H4 (cell line): ENCODE data around the gene SERPINE2. TPM values are rescaled to one million over a fixed set of nuclear protein-coding genes. Genes with fewer than 3 reads are reported as not detected.

Experiments
- DNase-seq: peaks from one replicate; pipeline ENCODE4 v3.0.0-alpha.2; 2015; ENCODE audit warnings: low spot score
- total RNA-seq: library from RNA; depleted of rRNA; stranded (reverse); fragments of >200 nt; shearing (Covaris generic); gene quantifications from 2 replicates; pipeline ENCODE4 v1.2.3, GENCODE V29; 2014

SERPINE2 gene
- total RNA-seq, 1 experiment from 2014 or later = 40.1 TPM

DNA sequence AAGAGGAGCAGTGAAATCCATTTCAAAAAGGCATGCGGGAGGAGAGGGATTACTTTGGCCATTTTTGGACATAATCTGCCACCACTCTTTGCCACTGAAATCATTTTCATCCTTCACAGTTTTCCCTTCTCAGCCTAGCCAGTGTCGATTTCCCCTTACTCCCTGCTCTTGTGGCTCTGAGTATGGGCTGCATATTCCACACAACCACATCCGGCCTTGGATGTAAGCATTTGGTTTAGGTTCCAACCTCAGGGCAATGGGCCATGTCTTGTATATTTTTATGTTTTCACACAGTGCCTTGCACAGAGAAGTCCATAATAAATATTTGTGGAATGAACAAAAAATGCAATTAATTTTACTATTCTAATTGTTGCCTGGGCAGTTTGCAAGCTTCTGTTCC lies 7.7 kb upstream of the SERPINE2 start:
- DNase-seq = peak; percentile 80

DNA sequence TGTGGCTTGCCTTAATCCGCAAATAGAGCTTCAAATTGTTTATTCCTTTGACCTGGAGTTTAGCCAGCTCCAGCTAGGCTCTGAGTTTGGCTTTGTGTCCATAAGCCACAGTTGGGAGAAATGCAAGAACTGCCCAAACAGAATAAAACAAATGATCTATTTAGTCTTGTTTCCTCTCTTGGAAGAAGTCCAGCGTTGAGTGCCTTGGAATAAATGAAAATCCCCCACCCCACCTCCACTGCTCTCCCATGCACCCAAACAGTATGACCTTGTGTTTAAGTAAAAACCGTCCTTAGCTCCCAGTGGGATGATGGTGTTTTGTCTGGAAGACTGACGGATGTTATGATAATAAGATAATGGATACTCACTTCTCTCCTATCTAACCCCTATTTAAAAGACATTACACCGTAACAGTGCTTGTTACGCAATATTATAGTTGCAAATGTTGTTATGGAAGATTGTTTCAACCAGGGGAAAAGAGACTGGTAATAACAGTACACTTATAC lies 3.2 kb upstream of the SERPINE2 start:
- peak; percentile 54 for DNase-seq

DNA sequence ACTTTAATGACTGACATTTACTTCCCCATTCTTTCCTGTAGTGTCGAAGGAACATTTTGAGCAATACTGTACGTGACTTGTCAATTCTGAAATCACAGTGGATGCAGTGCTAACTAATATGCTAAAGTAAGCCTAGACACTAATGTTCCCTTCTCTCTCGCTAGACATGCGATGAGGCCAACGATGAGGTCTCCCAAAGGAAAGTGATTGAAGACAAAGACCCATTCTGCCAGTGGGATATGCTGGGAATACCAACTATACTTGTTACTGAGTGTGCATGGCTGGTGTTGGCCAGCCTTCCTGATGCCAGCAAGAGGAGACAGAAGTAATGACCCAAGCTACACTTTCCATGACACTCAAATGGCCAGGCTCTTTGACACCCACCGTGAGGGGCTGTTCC lies 2.5 kb upstream of the SERPINE2 start:
- no peak for DNase-seq

DNA sequence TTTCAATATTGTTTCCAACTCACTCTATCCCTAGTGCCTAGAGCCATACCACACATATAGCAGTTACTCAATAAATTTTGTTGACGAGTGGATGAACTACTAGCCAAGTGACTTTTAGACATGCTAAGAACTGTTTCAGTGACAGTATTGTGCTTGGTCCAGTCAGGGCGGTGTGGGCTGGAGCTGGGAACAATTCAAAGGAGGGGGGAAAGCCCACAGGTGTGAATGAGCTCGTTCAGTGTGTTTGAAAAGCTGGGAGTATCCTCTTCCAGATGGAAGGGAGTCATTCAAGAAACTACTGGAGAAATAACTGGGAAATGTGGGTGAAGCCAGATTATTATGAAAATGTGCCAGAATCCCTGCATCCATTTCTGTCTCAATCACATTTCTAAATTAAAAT lies 1.7 kb upstream of the SERPINE2 start:
- no peak for DNase-seq

DNA sequence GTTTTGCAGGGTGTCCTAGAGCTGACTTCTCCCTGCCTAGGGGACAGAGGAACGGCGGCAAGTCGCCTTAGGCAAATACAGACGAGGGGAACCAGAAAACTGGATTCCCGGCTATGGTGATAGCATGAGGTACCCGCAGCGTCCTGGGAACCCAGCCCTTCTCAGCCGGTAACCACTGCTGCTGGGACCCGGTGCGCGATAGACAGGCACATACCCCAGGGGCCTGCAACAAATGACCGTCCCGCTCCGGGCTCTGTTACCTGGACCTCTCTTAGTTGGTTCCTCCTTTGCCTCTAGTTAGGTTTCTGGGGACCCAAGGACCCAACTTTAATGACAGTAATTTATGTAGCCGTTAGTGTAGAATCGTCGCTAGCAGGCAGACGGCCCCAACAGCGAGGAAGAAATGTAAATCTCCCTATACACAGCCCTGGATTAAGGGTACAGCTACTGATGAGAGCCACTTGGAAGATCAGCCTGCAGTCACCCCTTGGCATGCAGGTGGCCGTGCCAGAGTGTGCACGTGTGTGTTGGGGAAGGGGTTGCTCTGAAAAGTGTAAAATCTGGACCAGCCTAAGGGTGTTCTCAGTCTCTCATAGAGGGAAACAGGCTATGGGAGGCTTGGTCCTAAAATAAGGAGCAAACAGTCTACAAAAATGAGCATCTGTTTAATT lies 819 bp upstream of the SERPINE2 start:
- no peak for DNase-seq

DNA sequence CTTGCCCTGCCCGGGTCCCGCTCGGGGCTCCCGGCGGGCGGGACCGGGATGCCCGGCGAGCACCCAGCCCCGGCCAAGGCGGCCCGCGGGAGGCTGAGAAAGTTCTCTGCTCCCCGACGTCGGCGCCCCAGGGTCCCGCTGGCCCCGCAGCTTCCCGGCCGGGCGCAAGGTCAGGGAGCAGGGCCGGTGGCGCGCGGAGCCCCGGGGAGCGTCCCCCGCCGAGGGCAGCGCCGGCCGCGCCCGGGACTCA lies 331 bp downstream of the SERPINE2 start:
- no peak for DNase-seq

DNA sequence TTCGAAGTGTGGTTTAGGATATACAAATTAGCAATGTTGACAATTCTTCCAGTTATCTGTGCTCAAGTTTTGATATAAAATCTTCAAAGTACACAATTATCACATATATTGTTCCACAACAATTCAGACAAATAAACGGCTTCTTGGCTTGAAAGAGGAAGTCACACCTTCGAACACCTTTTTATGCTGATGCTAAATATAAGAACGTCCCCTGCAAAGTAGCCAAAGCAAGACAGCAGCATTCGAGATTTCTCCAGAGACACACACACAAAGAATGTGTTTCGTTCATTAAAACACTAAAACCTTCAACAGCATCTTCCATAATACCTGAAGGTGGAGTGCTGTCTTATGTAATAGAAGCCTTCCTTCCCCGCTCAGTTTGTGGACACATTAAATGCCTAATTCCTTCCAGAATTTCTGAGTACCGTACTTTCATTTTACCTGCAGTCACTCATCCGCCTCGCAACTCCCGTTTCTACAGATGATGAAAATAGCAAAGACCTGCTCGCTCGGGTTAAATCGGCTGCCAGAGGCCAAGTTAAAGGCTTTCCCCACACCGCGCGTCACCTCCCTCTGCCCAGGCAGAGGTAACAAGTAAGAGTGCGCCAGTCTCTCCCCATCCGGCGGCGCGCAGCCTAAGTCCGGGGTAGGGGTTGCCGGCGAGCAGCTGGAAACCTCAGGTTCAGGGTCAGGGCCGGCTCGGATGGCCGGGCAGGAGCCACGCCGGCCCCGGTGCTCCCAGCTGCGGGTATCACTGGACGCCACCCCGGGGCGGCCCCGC lies 847 bp downstream of the SERPINE2 start:
- DNase-seq = no peak

DNA sequence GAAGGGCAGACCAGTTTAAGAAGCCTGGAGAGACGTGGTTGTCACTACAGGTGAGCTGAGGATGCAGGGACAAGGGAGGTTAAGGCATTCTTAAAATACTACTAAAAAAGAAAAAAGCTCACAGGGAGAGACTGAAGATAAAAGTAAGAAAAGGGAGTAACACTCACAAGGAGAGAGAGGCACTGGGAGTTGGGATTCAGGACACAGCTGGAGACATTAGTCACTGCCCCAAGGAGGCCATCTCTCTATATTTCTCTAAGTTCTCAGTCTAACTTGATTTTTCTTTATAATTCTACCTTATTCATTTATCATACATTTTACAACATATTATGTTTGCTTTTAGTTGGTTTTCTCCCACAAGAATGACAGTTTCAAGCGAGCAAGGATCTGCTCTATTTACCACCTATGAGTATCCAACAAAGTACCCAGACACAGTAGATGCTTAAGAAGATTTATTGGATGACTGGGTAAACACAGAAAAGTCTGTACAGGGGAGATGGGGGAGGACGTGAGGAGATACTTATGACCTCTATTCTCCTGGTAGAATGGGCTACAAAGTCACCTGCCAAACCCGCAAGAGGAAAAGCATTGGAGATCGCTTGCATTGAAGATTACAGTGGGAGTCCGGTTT lies 2.2 kb downstream of the SERPINE2 start:
- DNase-seq = no peak

DNA sequence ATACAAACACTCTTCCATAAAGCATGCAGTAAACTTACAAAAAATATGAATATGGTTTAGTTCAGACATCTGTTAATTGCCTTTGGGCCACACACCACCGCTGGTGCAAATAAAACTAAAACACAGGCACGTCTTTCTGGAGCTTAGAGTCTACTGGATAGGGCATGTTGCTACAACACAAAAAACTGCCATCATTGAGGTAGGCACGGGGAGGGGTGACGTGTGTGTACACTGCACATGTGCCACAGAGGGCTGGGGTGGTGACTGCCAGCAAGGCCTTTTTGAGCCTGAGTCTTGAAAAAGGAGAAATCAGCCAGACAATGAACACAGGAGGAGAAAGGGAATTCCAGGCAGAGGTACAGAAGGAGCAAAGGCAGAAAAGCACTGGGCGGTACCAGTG lies 5.1 kb downstream of the SERPINE2 start:
- no peak for DNase-seq

DNA sequence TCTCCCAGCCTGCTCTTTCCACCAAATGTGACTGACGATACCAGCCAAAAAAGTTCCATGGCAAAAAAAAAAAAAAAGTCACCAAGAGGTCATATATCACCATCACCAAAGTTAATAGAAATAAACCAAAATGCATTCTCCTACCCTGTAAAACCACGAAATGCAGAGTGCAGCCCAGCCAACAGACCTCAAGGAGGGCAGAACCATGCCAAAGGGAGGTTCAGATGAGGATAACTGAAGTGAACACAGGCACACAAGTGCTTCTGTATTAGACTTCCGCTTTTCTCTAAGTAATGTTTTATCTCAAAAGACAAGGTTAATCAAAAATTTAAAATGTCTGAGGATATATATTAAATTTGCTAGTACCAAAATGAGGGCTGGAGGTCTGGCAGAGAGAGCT lies 5.5 kb downstream of the SERPINE2 start:
- no peak for DNase-seq

DNA sequence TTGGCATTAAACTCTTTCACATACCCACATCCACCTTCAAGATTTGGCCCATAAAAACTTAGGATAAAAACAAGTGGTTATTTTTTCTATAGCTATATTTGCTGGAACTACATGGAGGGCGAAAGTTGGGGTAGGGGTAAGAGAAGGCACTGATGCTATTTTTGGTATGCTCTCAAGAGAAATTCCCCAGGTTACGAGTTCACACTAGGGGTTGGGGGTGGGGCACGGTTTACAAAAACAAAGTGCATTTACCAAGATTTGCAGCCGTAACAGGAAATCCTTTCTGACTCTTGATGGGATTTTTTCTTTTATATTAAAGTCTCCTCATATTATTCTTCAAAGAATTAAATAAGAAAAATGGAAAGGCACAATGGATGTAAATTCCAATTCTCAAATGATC lies 6.8 kb downstream of the SERPINE2 start:
- no peak for DNase-seq

DNA sequence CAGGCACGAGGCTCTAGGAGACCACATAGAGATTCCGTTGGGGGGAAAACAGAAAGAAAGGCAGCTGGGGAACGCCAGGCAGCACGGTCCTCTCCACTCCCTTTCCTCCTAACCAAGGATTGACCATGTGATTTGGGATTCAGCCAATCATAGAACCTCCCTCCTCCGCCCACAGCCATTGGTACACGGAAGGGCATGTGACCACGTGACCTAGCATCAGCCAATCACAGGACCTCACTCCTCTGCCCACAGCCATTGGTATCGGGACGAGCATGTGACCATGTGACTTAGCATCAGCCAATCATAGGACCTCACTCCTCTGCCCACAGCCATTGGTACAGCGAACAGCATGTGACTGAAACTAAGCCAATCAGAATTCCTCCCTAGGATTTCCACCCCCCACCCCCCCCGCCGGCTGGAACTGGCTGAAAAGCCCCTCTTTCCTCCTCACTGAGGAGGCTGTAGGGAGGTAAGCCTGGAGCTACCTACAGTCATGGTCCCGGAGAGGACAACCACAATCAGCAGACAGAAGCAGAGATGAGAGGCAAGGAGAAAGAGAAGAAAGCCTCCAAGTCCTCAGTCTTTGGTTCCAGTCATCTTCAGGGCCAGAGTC lies 7.6 kb downstream of the SERPINE2 start:
- DNase-seq = no peak

DNA sequence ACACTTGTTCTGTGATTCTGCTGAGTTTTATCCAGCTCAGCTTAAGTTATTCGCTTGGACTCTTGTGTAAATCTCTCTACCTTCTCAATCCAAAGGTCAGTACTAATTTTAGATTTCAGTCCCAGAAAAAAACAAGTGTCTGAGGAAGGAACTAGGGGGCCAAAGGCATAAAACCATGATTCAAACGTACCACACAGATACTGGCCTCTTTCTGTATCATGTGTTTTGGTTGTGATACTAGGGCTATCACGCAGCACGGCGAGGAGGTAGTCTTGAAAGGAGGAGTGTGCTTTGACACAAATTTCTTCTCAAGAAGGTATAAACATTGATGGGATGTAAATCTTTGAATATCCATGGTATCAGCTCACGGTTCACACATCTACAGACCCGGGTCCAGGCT lies 8.3 kb downstream of the SERPINE2 start:
- DNase-seq = no peak

DNA sequence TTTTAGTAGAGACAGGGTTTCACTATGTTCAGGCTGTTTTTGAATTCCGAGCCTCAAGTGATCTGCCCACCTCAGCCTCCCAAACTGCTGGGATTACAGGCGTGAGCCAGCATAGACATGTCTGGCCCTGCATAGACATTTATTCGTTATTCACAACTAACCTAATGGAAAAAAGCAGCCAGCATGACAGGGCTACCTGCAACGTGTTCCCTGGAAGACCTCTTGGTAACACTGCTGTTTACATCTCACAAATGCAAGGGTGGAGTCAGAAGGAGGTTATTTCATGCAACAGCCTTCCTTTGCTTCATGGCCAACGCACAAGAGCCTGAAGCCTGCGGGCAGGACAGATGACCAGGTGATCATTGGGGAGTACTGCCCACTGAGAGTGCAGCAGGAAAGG lies 9.2 kb downstream of the SERPINE2 start:
- no peak for DNase-seq

DNA sequence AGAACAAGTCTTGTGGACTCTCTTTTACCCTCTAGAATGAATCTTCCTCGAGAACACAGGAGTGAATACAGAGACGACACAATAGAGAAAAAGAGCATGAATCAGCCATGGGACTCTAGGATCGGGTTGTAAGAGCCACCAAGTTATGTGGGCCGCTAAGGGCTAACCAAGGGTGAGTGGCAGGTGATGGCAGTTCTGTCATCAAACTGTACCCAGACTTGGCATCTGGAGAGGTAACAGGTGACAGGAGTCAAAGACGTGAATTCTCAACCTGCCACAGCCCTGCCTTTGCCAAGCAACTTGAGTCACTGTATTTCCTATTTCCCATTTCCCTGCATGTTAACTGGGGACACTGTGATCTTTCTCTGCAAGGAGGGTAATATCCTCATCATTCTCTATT lies 11.2 kb downstream of the SERPINE2 start:
- no peak for DNase-seq

DNA sequence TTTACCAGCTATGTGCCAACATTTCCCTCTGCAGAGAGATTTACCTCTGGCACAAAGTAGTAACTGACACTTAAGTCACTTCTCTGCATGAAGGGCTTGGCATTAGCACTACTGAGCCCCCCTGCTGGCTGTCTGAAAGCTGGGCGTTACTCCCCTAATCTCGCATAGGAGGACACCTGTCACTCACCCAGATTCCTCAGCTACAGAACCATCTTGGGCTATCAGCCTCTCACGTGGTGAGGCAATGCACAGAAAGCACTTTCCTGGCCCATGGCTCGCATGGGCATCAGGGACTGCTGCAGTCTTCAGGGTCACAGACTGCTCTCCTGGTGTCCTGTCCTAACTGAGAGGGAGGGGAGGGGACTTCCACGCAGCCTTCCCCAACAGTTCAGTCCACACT lies 12.0 kb downstream of the SERPINE2 start:
- DNase-seq = no peak

DNA sequence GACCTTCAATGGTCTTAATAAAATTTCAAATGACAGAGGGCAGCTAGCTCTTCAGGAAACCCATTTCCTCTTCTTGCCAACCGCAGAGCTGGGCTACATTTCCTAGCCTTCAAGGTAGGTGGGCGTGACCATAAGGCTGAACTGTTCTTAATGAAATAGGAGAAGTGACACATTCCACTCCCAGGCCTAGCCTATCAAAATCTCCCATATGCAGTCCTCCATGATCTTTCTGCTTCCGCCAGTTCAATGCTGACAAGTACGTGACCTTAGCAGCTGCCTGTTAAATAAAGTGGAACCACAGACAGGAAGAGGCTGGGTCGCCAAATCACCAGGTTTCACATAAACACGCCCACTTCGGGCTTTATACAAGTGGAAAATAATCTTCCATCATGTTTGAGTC lies 13.2 kb downstream of the SERPINE2 start:
- DNase-seq = no peak

DNA sequence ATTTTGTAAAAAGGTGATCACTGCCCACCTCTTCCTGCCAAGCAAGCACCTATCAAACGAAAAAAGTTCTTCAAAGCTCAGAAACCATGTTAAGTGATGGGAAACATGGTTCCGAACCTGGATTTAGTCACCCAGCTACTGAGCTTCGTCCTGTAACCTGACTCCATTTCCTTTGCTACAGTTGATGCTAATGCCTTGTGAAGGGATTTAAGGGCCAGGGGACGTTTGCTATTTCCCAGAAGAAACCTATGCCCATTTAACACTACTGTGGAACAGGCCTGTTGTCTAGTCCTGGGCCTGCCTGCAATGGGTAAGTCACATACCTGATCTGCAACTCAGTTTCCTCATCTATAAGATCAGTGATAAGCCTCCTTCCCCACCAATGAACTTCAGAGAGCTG lies 14.8 kb downstream of the SERPINE2 start:
- no peak for DNase-seq

DNA sequence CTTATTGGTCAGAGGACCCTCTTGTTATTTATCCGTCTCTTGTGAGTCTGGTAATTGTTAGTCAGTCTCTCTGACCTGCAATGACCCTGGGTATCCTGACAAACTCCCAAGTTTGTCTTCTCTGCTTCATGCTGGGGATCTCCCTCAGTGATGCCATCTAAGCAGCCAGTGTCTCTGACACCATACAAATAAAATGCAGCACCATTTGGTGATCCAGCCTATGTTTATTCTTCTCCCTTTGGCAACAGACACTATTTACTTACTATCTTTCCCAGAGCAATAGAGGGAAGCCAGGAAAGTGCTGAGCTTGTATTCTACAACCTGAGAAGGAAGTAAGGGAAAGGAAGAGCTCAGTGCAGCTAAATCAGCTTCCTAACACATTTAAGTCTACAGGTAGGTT lies 15.9 kb downstream of the SERPINE2 start:
- DNase-seq = no peak

DNA sequence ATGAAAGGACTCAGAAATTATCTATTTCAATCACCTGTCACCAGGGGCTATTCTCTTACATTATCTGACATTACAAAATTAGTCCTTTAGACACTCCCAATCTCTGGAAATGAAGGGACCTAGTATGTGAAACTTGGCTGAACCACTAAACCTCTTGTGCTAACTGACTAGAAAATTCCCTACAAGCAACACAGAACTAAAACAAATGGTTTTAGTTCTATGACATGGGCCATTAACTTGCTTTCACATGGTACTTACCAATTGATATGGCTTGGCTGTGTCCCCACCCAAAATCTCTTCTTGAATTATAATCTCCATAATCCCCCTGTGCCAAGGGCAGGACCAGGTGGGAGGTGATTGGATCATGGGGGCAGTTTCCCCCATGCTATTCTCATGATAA lies 16.6 kb downstream of the SERPINE2 start:
- DNase-seq = no peak

DNA sequence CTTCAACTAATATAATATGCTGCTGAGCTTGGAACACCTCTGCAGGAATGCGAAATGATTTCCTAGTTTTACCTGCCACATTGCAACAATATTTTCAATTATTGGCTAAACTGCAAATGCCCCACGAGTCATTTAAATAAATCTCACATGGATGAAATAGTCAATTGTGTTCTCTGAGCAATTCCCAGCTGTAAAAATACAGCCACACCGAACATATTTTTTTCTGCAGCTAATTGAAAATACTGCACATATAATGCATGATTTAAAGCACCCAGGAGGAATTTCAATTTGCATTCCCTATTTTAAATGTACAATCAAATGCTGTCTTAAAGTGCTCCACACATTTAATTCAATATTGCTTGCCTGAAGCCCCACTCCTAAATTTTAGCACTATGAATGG lies 18.6 kb downstream of the SERPINE2 start:
- no peak for DNase-seq

DNA sequence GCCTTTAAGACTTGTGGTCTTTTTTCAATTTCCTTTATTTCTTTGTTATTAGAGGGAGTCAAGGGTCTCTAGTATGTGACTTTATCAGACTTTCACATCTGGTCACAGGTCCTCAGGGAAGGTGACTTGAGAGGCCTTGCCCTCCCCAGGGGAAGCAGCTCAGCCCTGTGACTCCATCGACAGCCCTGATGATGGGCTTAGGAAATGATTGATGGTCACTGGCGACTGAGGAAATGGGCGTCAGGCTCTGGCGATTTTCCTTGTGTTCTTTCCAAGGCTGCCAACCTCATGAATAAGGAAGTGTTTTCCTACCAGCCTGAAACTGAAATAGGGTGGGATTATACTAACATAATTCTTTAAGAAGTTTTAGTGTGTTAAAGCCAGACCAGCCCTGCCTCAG lies 21.1 kb downstream of the SERPINE2 start:
- DNase-seq = no peak

DNA sequence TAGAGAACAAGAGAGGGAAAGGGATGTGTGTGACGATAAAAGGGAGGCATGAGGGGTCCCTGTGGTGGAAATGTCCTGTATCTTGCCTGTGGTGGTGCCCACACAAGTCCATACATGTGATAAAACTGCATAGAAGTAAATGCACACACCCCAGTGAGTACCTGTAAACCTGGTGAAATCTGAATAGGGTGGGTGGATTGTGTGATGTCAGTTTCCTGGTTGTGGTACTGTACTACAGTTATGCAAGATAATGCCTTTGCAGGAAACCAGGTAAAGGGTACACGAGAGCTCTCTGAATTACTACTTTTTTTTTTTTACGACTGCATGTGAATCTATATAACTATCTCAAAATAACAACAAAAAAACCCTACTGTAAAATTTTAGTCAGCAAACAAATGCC lies 22.1 kb downstream of the SERPINE2 start:
- no peak for DNase-seq
